ENCODE data around the gene TFF3.

DNA sequence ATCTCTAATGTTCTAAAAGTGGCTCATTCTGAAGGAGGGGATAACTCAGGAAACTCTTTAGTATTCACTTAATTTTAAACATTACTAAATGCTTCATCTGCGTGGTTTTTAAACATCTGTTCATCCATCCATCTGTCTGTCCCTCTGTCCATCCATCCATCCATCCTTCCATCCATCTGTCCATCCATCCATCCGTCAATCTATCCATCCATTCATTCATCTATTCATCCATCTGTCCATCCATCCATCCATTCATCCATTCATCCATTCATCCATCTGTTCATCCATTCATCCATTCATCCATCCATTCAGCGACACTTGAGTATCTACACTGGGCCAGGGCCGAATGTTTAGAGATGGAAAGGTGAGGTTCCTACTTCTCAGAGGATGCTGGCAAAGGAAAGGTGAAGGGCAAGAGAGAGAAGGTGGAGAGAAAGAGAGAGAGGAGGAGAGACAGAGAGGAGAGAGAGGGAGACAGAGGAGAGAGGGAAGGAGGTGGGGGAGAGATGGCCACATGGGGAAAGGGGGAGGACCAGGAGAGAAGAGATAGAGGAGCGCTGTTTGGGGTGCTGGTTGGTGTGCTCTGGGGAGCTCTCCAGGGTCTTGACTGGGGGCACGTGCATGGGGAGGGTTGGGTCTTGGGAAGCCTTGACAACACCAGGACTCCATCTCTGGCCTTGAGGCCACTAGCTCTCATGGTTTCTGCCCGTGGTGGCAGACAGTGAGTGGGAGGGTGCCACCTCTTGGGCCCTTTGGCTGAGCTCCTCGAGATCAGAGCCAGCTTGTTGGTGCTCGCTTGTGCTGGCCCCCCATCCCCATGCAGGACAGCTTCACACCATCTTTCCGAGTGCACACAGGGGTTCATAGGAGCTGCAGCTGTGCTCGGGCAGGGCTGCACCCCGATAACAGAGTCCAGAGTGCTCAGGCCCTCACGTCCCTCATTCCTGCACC lies 50.7 kb downstream of the TFF3 start:
- TF ChIP-seq, protein P1, sequence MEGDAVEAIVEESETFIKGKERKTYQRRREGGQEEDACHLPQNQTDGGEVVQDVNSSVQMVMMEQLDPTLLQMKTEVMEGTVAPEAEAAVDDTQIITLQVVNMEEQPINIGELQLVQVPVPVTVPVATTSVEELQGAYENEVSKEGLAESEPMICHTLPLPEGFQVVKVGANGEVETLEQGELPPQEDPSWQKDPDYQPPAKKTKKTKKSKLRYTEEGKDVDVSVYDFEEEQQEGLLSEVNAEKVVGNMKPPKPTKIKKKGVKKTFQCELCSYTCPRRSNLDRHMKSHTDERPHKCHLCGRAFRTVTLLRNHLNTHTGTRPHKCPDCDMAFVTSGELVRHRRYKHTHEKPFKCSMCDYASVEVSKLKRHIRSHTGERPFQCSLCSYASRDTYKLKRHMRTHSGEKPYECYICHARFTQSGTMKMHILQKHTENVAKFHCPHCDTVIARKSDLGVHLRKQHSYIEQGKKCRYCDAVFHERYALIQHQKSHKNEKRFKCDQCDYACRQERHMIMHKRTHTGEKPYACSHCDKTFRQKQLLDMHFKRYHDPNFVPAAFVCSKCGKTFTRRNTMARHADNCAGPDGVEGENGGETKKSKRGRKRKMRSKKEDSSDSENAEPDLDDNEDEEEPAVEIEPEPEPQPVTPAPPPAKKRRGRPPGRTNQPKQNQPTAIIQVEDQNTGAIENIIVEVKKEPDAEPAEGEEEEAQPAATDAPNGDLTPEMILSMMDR (IDR thresholded peaks at IDR 0.05; ENCODE audit: insufficient read depth, low read length, poor library complexity, severe bottlenecking): no peak
- no peak for TF ChIP-seq EZH2phosphoT487 (conservative IDR thresholded peaks at IDR 0.05; ENCODE audit: low read length)

All from SU-DHL-6 (cell line).